Measurements from ENCODE around the gene CERS6.
"Not testable (repeated sequence)": the region's sequence is repeated elsewhere in the genome, so short reads cannot be mapped to it uniquely, and the experiment has no call there.

Gene CERS6

GRCh38 chr2:168742258-168742932, 286.3 kb downstream of the CERS6 start:
- no peaks in the 10 kb centered on the region for H3K9me3 Mint-ChIP-seq
- H3K4me1 Mint-ChIP-seq (ENCODE audit: low read depth) = peaks cover 9% of the 10 kb centered on the region
- H3K27ac Mint-ChIP-seq = no peak overlapping the region
- H3K4me3 Mint-ChIP-seq = no peak overlapping the region
- no peaks in the 10 kb centered on the region for H3K27me3 Mint-ChIP-seq
- peaks cover 19% of the 10 kb centered on the region for H3K36me3 Mint-ChIP-seq (ENCODE audit: low read depth)
- intact Hi-C loops (cut with micrococcal nuclease) = no loop called here

DNA sequence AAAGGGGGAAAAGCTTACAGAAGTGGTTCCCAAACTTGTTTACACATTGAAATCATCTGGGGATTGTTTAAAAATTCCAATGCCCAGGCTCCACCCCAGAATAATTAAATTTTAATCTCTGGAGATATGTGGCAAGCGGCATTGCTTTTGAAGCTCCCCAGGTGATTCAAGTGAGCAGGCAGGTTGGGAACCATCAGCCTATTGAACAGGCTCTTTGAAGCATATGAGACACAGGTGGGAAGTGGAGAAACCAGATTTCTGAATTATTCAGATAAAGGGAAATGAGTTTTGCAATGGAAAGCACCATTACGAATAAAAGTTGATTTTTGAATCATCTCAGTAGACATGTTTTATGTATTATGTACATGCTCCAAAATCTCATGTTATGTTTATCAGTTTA, 288.8 kb downstream of the CERS6 start:
- peaks cover 30% of the 10 kb centered on the region for H3K36me3 Mint-ChIP-seq (ENCODE audit: low read depth)
- H3K9me3 Mint-ChIP-seq = no peaks in the 10 kb centered on the region
- H3K4me1 Mint-ChIP-seq (ENCODE audit: low read depth) = no peaks in the 10 kb centered on the region
- H3K27me3 Mint-ChIP-seq = no peaks in the 10 kb centered on the region
- H3K27ac Mint-ChIP-seq = no peak overlapping the region
- H3K4me3 Mint-ChIP-seq = no peak overlapping the region
- intact Hi-C loops (cut with micrococcal nuclease) = no loop called here

DNA sequence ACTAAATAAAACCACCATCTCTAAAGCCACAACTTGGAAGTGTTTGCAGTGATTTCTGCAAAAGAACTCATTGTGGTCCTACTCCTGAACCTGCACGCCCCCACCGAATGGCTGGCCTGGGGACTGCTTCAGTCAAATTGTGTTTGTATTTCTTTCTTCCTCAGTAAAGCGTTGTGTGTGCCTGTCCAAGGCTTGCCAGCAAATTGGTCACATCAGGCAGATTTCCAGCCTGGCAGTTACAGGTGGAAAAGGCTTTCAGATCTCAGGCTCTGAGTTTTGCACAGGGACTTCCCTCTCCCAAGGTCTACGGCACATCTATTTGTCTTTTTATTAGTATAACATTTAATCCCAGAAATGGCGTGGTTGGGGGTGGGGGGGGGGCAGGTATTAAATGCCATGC, 292.4 kb downstream of the CERS6 start:
- intact Hi-C loops (cut with micrococcal nuclease) = no loop called here
- Mint-ChIP-seq H3K9me3 (no peaks in the 10 kb centered on the region), H3K27ac (no peak overlapping the region), H3K27me3 (no peaks in the 10 kb centered on the region), H3K4me3 (no peak overlapping the region), H3K4me1 (ENCODE audit: low read depth) (no peaks in the 10 kb centered on the region), H3K36me3 (ENCODE audit: low read depth) (peaks cover 52% of the 10 kb centered on the region)

DNA sequence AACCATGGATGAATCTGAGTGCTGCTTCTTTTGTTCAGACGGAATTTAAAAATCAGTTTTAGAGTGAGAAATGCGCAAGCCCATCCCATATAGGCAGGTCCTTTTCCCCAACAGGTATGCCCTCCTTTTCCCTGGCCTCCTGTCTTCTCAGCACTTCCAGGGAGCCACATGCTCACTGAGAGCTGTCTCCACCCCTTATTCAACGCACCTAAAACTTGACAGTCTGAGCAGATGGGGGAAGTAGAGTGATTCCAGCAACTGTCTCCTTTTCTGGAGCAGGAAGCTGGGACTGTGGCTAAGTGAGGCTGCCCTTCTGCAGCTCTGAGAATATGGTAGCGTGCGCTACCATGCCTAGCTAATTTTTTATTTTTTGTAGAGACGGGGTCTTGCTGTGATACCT, 293.2 kb downstream of the CERS6 start:
- Mint-ChIP-seq H3K4me3 (no peak overlapping the region), H3K27ac (no peak overlapping the region)

DNA sequence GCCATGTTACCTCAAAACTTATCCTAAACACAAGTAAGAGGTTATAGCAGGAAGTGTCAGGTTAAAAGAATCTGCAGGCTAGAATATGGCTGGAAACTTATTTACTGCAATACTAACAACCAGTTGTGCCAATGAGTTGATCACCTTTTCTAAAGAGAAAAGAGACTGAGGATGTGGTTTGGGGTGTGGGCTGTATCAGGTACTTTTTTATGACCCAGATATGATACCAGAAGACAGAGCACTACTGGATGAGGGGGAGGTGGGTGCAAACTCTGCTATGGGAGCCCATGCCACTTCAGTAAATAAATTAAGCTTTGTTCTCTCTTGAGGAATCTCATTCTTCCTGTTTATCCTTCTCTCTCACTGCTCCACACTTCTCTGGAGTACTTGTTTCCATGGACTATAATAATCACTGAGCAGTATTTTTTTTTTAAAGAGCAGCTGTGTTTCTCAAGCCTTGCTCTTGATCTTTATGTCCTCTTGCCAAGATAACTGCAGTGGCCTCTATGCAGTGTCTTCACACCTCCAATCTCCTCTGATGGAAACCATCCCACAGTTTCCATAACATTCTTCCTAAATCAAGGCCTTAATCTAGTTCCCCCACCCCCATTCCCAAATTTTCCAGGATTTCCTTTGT, 295.1 kb downstream of the CERS6 start:
- Mint-ChIP-seq H3K4me1 (ENCODE audit: low read depth) (peaks cover 2% of the 10 kb centered on the region), H3K4me3 (no peak overlapping the region), H3K27ac (no peak overlapping the region), H3K36me3 (ENCODE audit: low read depth) (peaks cover 73% of the 10 kb centered on the region), H3K9me3 (no peaks in the 10 kb centered on the region), H3K27me3 (no peaks in the 10 kb centered on the region)
- intact Hi-C loops (cut with micrococcal nuclease) = no loop called here

More for the DNA sequence above, 293.2 kb downstream of the CERS6 start:
- peaks cover 60% of the 10 kb centered on the region for H3K36me3 Mint-ChIP-seq (ENCODE audit: low read depth)
- H3K27me3 Mint-ChIP-seq = no peaks in the 10 kb centered on the region
- H3K4me1 Mint-ChIP-seq (ENCODE audit: low read depth) = no peaks in the 10 kb centered on the region
- H3K9me3 Mint-ChIP-seq = no peaks in the 10 kb centered on the region
- intact Hi-C loops (cut with micrococcal nuclease) = no loop called here

DNA sequence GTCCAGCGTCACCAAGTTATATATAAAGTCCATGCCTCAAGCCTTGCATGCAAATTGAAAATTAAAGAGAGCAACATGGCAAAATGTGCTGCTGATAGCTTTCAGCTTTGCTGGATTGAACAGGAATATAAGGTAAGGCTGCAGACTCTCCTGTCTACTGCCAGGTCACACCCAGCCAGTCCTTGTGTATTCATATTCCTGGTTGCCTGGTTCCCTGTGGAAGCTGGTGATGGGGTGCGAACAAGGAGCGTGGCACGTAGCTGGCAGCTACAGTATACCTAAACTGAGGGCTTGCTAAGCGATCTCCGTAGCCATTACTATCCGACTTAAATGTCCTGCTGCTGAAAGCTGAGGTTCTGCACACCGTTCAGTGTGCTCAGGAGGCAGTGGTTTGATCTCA, 296.3 kb downstream of the CERS6 start:
- H3K4me1 Mint-ChIP-seq (ENCODE audit: low read depth) = peaks cover 13% of the 10 kb centered on the region
- no peak overlapping the region for H3K27ac Mint-ChIP-seq
- intact Hi-C loops (cut with micrococcal nuclease) = no loop called here
- no peak overlapping the region for H3K4me3 Mint-ChIP-seq
- H3K9me3 Mint-ChIP-seq = no peaks in the 10 kb centered on the region
- peaks cover 83% of the 10 kb centered on the region for H3K36me3 Mint-ChIP-seq (ENCODE audit: low read depth)
- no peaks in the 10 kb centered on the region for H3K27me3 Mint-ChIP-seq

- H3K4me1 Mint-ChIP-seq (ENCODE audit: low read depth) = peaks cover 13% of the 10 kb centered on the region
- no peak overlapping the region for H3K27ac Mint-ChIP-seq
- intact Hi-C loops (cut with micrococcal nuclease) = no loop called here
- H3K9me3 Mint-ChIP-seq = no peaks in the 10 kb centered on the region
- no peak overlapping the region for H3K4me3 Mint-ChIP-seq
- H3K27me3 Mint-ChIP-seq = no peaks in the 10 kb centered on the region
- peaks cover 80% of the 10 kb centered on the region for H3K36me3 Mint-ChIP-seq (ENCODE audit: low read depth)
These were observed 297.8 kb downstream of the CERS6 start for GRCh38 chr2:168753765-168754329.

- Mint-ChIP-seq H3K36me3 (ENCODE audit: low read depth) (peaks cover 66% of the 10 kb centered on the region), H3K27me3 (no peaks in the 10 kb centered on the region), H3K4me3 (no peak overlapping the region), H3K9me3 (no peaks in the 10 kb centered on the region), H3K4me1 (ENCODE audit: low read depth) (peaks cover 13% of the 10 kb centered on the region), H3K27ac (no peak overlapping the region)
- intact Hi-C loops (cut with micrococcal nuclease) = no loop called here
These were observed 301.2 kb downstream of the CERS6 start for GRCh38 chr2:168757223-168757622.

DNA sequence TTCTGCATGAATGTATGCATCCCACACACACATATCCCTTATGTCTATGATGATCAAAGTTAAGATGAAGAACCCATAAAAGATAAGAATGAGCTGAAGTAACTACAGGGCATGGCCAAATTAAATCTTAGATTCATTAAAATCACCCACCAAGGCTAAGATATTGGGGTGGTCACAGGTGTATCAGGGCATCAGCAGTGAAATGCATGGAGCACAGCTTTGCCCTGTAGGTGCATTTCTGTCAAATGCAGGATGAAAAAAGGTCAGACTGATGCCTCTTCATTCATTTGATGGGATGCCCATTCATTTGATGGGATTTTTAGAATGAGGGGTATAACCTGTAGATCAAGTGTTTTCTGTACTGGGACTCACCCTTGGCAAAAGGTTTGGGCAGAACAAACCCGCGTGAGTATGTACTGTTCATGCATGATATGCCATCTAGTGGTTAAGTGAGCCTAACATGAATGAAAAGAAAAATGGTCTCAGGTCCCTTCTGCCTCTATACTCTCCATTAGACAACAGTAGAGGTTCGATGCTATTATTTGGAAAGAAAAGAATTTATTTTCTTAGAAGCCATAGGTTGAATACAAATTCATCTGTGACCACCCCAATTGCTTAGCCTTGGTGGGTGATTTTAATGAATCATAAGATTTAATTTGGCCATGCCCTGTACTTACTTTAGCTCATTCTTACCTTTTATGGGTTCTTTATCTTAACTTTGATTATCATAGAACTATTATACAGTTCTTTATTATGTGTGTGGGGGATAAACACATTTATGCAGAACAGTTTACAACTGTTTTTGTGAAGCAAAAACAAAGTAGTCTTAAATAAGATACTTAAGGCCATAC, 303.1 kb downstream of the CERS6 start:
- Mint-ChIP-seq H3K4me3 (no peak overlapping the region), H3K27ac (no peak overlapping the region), H3K36me3 (ENCODE audit: low read depth) (peaks cover 59% of the 10 kb centered on the region), H3K4me1 (ENCODE audit: low read depth) (peaks cover 13% of the 10 kb centered on the region), H3K27me3 (no peaks in the 10 kb centered on the region), H3K9me3 (no peaks in the 10 kb centered on the region)
- intact Hi-C loops (cut with micrococcal nuclease) = loop anchor here (1.0 kb wide), 1 partner anchor 413 kb away; no protein-coding TSS in a partner anchor

DNA sequence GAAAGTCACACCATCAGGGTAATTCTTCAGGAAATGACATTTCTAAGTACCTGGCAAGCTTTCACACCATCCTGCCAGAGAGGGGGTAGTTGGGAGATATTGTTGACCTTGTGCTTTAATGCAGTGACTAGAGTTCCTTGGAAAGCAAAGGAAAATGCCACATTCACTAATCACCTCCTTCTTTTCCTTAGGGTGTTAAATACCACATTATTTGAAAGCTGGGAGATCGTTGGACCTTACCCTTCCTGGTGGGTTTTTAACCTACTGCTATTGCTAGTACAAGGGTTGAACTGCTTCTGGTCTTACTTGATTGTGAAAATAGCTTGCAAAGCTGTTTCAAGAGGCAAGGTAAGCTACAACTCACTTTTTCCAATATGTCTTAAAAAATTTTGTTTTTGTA, 309.3 kb downstream of the CERS6 start:
- intact Hi-C loops (cut with micrococcal nuclease) = no loop called here
- Mint-ChIP-seq H3K4me3 (no peak overlapping the region), H3K4me1 (ENCODE audit: low read depth) (peaks cover 8% of the 10 kb centered on the region), H3K27me3 (no peaks in the 10 kb centered on the region), H3K36me3 (ENCODE audit: low read depth) (peaks cover 71% of the 10 kb centered on the region), H3K27ac (no peak overlapping the region), H3K9me3 (no peaks in the 10 kb centered on the region)

DNA sequence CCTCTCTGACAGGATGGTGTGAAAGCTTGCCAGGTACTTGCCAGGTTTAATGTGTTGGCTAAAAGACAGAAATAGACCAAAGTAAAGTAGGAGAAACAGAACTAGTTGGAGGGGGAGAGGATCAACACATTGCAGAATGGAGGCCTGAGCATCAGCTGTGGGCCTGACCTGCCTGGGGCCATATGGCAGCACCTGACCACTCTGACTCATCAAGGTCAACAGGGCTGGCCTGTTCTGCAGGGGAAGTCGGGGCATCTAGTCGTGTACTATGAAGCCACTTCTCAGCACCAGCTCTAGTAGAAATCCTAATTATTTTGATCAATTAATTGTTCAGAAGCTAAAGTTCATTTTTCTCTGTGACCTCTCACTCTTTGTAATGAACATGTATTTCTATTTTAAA, 310.5 kb downstream of the CERS6 start:
- H3K27me3 Mint-ChIP-seq = no peaks in the 10 kb centered on the region
- intact Hi-C loops (cut with micrococcal nuclease) = no loop called here

GRCh38 chr2:168767258-168767657, 311.2 kb downstream of the CERS6 start:
- H3K4me1 Mint-ChIP-seq (ENCODE audit: low read depth) = peaks cover 8% of the 10 kb centered on the region
- intact Hi-C loops (cut with micrococcal nuclease) = no loop called here
- H3K36me3 Mint-ChIP-seq (ENCODE audit: low read depth) = peaks cover 71% of the 10 kb centered on the region
- no peaks in the 10 kb centered on the region for H3K9me3 Mint-ChIP-seq
- H3K27ac Mint-ChIP-seq = no peak overlapping the region
- no peaks in the 10 kb centered on the region for H3K27me3 Mint-ChIP-seq
- H3K4me3 Mint-ChIP-seq = no peak overlapping the region

More for the DNA sequence above, 310.5 kb downstream of the CERS6 start:
- Mint-ChIP-seq H3K36me3 (ENCODE audit: low read depth) (peaks cover 71% of the 10 kb centered on the region), H3K9me3 (no peaks in the 10 kb centered on the region), H3K4me1 (ENCODE audit: low read depth) (peaks cover 8% of the 10 kb centered on the region), H3K4me3 (no peak overlapping the region), H3K27ac (no peak overlapping the region)

GRCh38 chr2:168768357-168768756, 312.3 kb downstream of the CERS6 start:
- peaks cover 64% of the 10 kb centered on the region for H3K36me3 Mint-ChIP-seq (ENCODE audit: low read depth)
- not testable (repeated sequence) for H3K9me3 Mint-ChIP-seq

GRCh38 chr2:168770796-168771195, 314.7 kb downstream of the CERS6 start:
- Mint-ChIP-seq H3K9me3 (peaks cover 8% of the 10 kb centered on the region), H3K4me1 (ENCODE audit: low read depth) (no peaks in the 10 kb centered on the region), H3K27me3 (no peaks in the 10 kb centered on the region), H3K36me3 (ENCODE audit: low read depth) (peaks cover 50% of the 10 kb centered on the region), H3K27ac (no peak overlapping the region), H3K4me3 (no peak overlapping the region)
- intact Hi-C loops (cut with micrococcal nuclease) = loop anchor here (10.0 kb wide), 1 partner anchor 144 kb away; no protein-coding TSS in a partner anchor

More at GRCh38 chr2:168768357-168768756, 312.3 kb downstream of the CERS6 start:
- intact Hi-C loops (cut with micrococcal nuclease); H3K27me3 Mint-ChIP-seq; H3K27ac Mint-ChIP-seq; H3K4me3 Mint-ChIP-seq; H3K4me1 Mint-ChIP-seq (ENCODE audit: low read depth): not testable (repeated sequence)
